Measurements from ENCODE around the gene EREG. TPM values are rescaled to one million over a fixed set of nuclear protein-coding genes. Genes with fewer than 3 reads are reported as not detected.

EREG gene
- total RNA-seq, 1 experiment from 2014 or later, result not detected

DNA sequence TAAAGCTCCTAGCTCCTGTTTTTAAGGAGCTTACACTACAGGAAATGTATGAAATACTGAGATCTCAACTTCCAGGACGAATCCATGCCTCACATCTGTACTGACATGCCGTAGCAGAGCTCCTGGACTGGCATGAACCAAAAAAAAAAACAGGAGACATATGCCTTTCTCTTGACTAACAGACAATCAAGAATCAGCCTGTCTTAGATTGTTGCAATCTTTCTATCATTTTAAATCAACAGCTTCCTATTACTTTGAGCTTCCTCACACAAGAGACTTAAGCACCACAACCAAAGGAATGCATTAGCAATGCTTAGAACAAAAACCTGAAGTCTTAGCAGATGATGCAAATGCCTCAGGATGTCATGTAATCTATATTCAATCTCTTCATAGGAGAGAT is 45.3 kb downstream of the EREG start:
- Histone ChIP-seq H4K91ac (ENCODE audit: insufficient read length, low read depth, low read length) (no peak overlapping the region), H3K4me1 (ENCODE audit: insufficient read depth, low read length) (no peaks in the 10 kb centered on the region; the same call in 1 of the 2 replicates), H3T11ph (ENCODE audit: low read length) (no peak overlapping the region), H3K9ac (ENCODE audit: extremely low read depth, insufficient read length, low read length) (no peak overlapping the region), H3K14ac (ENCODE audit: insufficient read depth, low read length) (no peak overlapping the region), H3K27me3 (ENCODE audit: insufficient read depth, low read length) (no peaks in the 10 kb centered on the region), H3K23ac (ENCODE audit: insufficient read length, low read depth, low read length) (no peak overlapping the region), H2BK15ac (ENCODE audit: low read depth, low read length) (no peak overlapping the region), H3K18ac (ENCODE audit: insufficient read length, low read depth, low read length) (no peak overlapping the region), H3K56ac (ENCODE audit: insufficient read length, low read depth, low read length) (no peak overlapping the region), H2AFZ (ENCODE audit: low read length) (no peak overlapping the region), H3K79me2 (ENCODE audit: insufficient read depth, low read length) (no peaks in the 10 kb centered on the region), H4K5ac (ENCODE audit: insufficient read length, low read depth, low read length) (no peak overlapping the region), H3K9me3 (ENCODE audit: control insufficient read depth, low read depth, low read length) (no peaks in the 10 kb centered on the region), H3K79me1 (ENCODE audit: insufficient read depth, low read depth, low read length, poor library complexity, severe bottlenecking) (no peaks in the 10 kb centered on the region), H4K8ac (replicated peaks; ENCODE audit: insufficient read length, low read depth, low read length) (no peak overlapping the region), H2AK5ac (ENCODE audit: insufficient read length, low read length) (no peak overlapping the region), H3K4ac (ENCODE audit: low read depth, low read length) (no peak overlapping the region), H4K20me1 (ENCODE audit: control insufficient read depth, insufficient read depth, insufficient read length) (no peaks in the 10 kb centered on the region), H3K27ac (ENCODE audit: insufficient read length, low read depth, low read length) (no peak overlapping the region), H3K4me2 (ENCODE audit: insufficient read depth, insufficient read length, low read length) (no peak overlapping the region), H2BK20ac (ENCODE audit: low read depth, low read length, poor library complexity, severe bottlenecking) (no peak overlapping the region), H2BK120ac (ENCODE audit: low read depth, low read length, poor library complexity, severe bottlenecking) (no peak overlapping the region), H2BK12ac (ENCODE audit: insufficient read length, low read depth, low read length) (no peak overlapping the region), H3K23me2 (ENCODE audit: insufficient read length, low read depth, low read length, poor library complexity, severe bottlenecking) (no peaks in the 10 kb centered on the region), H2BK5ac (ENCODE audit: insufficient read length, low read length) (no peak overlapping the region)
- Mint-ChIP-seq H3K4me1 (peaks cover 12 to 13% of the 10 kb centered on the region in 2 experiments; a peak in 3 of 4 replicates), H3K27ac (peak overlapping the region in 2 of 3 experiments; percentile 6 to 59; a peak in 2 of 7 replicates), H3K4me3 (no peak overlapping the region), H3K36me3 (ENCODE audit: insufficient read depth in 1 of 3, low read depth in 3 of 3) (no peaks in the 10 kb centered on the region), H3K9me3 (no peaks in the 10 kb centered on the region), H3K27me3 (ENCODE audit: low read depth) (no peaks in the 10 kb centered on the region; the same call in 1 of the 2 replicates)
- DNase-seq, result no peak
- TF ChIP-seq, protein P1, sequence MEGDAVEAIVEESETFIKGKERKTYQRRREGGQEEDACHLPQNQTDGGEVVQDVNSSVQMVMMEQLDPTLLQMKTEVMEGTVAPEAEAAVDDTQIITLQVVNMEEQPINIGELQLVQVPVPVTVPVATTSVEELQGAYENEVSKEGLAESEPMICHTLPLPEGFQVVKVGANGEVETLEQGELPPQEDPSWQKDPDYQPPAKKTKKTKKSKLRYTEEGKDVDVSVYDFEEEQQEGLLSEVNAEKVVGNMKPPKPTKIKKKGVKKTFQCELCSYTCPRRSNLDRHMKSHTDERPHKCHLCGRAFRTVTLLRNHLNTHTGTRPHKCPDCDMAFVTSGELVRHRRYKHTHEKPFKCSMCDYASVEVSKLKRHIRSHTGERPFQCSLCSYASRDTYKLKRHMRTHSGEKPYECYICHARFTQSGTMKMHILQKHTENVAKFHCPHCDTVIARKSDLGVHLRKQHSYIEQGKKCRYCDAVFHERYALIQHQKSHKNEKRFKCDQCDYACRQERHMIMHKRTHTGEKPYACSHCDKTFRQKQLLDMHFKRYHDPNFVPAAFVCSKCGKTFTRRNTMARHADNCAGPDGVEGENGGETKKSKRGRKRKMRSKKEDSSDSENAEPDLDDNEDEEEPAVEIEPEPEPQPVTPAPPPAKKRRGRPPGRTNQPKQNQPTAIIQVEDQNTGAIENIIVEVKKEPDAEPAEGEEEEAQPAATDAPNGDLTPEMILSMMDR (conservative IDR thresholded peaks at IDR 0.05), result no peak
- no CpG with 5 or more reads among the region's 2 CpGs for WGBS (ENCODE audit: extremely low coverage, insufficient read length, low lambda C conversion rate)
